ENCODE results near the gene TEX50.

DNA sequence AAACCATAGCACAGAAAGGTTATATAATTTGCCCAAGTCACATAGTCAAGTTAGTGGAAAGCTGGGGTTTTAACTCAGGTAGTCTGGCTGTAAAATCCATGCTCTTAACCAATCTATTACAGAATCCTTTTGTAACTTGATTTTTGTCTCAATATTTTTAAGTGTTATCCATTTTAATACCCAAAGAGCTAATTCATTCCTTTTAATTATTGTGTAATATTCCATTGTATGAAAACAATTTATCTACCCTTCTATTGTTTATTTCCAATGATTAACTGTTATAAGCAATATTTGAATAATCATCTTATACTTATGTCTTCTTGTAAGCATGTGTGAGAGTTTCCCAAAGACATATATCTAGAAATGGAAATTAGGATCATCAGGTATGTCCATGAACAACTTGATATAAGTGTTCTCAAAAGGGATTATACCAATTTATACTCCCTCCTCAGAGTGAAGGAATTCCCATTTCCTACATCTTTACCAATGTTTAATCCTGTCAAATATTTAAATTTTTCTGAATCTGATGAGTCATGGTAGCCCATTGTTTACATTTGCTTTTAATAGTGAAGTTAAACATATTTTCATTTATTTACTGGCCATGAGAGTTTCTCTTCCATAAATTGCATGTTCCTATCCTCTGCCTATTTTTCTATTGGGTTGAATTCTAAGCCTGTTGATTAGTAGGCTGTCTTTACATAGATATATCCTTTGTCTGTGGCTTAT is 13.9 kb downstream of the TEX50 start:
- TF ChIP-seq, protein P1, sequence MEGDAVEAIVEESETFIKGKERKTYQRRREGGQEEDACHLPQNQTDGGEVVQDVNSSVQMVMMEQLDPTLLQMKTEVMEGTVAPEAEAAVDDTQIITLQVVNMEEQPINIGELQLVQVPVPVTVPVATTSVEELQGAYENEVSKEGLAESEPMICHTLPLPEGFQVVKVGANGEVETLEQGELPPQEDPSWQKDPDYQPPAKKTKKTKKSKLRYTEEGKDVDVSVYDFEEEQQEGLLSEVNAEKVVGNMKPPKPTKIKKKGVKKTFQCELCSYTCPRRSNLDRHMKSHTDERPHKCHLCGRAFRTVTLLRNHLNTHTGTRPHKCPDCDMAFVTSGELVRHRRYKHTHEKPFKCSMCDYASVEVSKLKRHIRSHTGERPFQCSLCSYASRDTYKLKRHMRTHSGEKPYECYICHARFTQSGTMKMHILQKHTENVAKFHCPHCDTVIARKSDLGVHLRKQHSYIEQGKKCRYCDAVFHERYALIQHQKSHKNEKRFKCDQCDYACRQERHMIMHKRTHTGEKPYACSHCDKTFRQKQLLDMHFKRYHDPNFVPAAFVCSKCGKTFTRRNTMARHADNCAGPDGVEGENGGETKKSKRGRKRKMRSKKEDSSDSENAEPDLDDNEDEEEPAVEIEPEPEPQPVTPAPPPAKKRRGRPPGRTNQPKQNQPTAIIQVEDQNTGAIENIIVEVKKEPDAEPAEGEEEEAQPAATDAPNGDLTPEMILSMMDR (IDR thresholded peaks at IDR 0.05; ENCODE audit: borderline replicate concordance, extremely low read depth, low read length, poor library complexity, severe bottlenecking) = no peak
- no peak for TF ChIP-seq EZH2 (IDR thresholded peaks at IDR 0.05; ENCODE audit: borderline replicate concordance, low read depth, low read length, severe bottlenecking)

Measured in DND-41 (cell line).